ENCODE results near the gene PRPF18. TPM values are rescaled to one million over a fixed set of nuclear protein-coding genes. Genes with fewer than 3 reads are reported as not detected.
A peak's percentile ranks its signal among the peaks of the same experiment; 100 is the strongest.

PRPF18 gene
- total RNA-seq, 1 donor from 2014 or later, result 29.6 TPM

GRCh38 chr10:13604357-13605040 lies 17.7 kb downstream of the PRPF18 start:
- DNase-seq (ENCODE audit: low read depth, low spot score), result no peak

GRCh38 chr10:13608246-13608853 lies 21.6 kb downstream of the PRPF18 start:
- no peak for DNase-seq (ENCODE audit: low read depth, low spot score)

DNA sequence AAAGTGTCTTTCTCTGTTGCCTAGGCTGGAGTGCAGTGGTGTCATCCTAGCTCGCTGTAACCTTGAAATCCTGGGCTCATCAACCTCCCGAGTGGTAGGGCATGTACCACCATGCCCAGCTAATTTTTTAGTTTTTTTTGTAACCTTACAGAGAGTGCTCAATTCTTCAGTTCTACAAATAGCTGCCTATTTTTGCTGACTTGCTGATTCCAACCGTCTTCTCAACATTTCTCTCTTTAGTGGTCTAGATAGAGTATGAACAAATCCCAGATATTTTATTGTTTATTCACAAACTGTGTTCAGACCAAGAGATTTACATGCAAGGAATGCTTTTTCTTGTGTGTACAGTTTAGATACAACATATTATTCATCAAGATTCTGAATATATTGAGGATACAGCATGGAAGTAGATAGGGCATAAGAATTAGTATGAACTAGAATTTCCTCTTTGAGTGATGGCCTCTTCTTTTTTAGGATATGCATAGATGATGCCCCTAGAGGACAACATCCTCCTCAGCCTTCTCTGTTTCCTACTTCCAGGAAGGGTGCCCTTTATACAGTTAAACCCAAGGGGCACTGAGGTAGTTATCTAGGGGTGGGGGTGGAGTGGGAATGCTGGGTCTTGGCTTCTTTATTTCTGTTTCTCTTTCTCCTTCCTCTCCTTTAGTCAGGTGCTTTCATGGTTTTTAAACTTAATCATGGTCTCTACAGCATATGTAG lies 26.0 kb downstream of the PRPF18 start:
- DNase-seq (ENCODE audit: low read depth, low spot score), result no peak

DNA sequence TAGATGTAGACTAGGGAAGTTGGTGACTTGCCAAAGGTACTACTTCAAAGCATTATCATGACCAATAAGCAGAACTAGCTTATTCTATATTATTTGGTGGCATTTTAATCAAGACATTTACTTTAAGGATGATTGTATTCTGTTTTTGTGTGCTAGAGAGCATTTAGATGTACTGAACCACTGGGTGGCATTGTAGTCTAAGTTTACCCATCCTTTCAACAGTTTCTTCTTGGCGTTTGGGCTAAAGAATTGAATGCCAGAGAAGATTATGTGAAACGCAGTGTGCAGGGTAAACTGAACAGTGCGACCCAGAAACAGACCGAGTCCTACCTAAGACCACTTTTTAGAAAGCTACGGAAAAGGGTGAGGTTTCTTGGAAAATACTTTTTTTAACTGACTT lies 26.8 kb downstream of the PRPF18 start:
- no peak for DNase-seq (ENCODE audit: low read depth, low spot score)

DNA sequence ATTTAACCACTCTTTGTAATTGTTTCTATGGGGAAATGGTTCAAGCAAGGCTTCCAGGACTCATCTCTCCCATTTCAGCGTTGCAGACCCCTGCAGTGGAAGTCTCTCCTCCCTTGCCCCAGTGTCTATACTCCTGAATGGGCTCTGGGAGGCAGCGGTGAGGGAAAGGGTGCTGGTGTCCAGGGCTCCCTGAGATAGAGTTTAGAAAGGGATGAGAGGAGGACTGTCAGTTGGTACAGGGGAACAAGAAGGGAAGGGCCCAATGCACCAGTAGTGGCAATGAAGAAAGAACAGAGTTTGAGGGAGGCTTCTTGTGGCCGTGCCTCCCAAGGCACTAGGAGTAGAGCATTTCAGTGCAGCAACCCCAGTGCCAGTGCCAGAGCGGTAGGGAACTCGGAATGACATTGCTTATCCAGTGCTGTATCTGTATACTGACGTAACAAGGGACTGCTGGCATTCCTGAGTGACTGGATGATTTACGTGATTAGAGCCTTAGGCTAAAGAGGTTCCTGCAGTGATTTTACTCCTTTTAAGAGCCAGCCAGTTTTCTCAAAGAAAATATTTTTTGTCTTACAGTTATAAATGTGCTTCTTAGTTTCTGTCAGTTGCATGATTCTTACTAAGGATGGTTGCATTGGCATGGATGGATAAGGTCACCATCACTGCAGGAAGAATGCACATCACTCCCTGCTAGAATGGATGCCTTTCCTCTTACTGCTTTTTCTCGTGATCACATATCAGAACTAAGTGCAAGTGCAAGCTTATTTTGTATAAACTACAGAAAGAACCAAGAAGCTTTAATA lies 28.0 kb downstream of the PRPF18 start:
- no peak for DNase-seq (ENCODE audit: low read depth, low spot score)

DNA sequence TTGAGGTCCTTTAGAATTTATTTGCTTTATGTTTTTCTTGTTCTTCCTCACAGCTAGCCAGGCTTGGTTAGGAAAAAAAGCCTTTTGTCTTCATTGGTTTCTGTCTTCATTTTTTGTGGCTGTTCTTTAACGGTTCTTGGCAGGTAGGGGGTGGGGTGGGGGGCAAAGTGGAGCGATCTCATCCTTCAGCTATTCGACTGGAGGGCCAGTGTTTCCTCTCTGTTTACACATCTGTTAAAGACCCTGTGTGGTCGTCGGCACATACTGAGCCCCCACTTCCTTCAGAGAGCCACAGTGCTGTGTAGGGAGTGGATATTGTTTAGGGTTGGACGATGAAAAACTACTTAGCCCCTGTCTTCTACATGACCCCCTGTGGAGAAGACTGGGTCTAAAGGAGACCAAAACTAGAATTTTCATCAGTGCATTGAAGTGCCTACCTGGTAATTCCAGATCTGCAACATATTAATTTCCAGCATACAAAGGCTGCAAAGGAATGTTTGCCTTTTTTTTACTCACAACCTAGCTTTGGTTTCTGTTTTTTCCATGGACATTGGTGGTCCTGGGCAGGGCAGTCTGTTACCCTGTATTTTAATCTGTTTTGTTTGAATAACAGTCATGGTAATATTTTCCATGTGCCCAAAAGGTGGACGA lies 29.0 kb downstream of the PRPF18 start:
- DNase-seq (ENCODE audit: low read depth, low spot score), result no peak

DNA sequence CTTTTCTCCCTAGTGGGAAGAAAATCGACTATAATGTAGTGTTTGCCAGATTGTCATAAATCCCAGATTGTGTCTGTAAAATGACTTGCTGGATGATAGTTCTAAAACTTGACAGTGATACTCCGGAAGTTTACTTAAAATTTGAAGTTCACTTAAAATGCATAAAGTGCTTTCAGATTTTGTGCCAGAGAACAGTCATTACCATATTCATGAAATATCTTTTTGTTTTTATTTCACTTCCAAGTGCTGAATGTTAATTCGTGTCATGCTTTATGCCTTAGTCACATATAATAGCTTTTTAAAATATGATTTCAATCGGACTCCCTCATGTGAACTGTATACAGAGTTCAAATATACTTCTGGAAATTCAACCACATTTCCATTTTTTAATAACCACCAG lies 30.4 kb downstream of the PRPF18 start:
- no peak for DNase-seq (ENCODE audit: low read depth, low spot score)

DNA sequence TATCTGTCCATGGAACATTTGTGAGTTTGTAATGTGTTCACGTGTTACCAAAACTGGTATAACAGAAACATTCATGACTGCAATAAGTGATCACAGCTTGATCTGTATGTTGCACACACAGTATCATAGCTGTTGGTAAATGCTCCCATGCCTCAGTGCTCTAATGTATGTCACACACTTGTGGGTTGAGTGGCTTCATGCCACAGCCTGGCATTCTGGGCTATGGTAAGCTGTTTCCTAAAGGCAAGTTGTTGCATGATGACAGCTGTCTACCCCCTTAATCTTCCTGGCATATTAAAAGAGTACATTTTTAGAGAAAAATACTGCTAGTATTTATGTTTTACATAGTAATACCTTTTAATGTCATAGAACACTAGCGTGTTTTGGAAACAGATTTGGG lies 35.2 kb downstream of the PRPF18 start:
- no peak for DNase-seq (ENCODE audit: low read depth, low spot score)

- DNase-seq (ENCODE audit: low read depth, low spot score), result no peak
These were observed 37.9 kb downstream of the PRPF18 start for GRCh38 chr10:13624630-13625029.

GRCh38 chr10:13627459-13628310 lies 40.9 kb downstream of the PRPF18 start:
- DNase-seq (ENCODE audit: low read depth, low spot score), result no peak

GRCh38 chr10:13628661-13629060 lies 41.9 kb downstream of the PRPF18 start:
- no peak for DNase-seq (ENCODE audit: low read depth, low spot score)

- no peak for DNase-seq (ENCODE audit: low read depth, low spot score)
These were observed 42.4 kb downstream of the PRPF18 start for GRCh38 chr10:13629116-13629515.

GRCh38 chr10:13630231-13630630 lies 43.5 kb downstream of the PRPF18 start:
- DNase-seq (ENCODE audit: low read depth, low spot score), result no peak

DNA sequence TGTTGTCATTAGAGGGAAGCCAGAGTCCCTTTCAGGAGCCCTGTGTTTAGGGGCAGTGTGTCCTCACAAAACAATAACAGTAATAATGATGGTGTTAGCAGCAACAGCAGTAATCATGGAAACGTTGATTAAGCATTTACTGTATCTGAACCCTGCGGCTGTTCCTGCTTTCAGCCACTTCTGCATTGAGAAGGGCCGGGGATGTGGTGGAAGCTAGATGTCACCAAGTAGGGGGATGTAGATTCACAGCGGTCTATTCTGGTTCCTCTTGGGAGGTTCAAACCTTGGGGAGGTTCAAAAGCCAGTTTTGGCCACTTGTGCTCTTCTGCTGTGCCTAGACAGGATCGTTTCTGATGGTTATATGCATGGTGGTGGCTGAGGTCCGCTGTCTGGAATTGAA lies 44.8 kb downstream of the PRPF18 start:
- no peak for DNase-seq (ENCODE audit: low read depth, low spot score)

GRCh38 chr10:13632440-13632839 lies 45.7 kb downstream of the PRPF18 start:
- no peak for DNase-seq (ENCODE audit: low read depth, low spot score)

DNA sequence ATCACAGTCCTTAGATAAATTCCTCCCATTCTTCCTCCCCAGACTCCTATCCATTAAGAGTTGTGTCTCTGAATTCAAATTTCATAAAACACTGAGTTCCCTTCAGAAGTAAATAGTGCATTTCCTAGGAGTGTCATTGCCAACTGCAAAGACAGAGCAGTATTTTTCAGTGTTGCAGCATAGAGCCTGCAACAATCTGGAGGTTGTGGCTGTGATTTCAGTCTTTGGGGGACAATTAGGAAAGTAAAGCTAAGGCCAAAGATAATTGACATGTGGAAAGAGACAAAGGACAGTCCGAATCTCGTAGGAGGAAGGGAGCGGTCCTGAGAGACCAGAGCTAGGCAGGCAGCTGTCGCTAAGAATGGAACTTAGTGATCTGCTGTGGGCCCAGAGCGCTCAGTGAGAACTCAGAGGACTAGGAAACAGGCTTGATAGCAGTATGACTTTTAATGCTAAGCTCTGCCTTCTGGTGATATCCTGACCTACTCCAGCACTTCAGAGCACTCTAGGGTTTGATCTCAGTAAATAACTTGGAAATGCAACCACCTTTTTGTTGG lies 46.2 kb downstream of the PRPF18 start:
- no peak for DNase-seq (ENCODE audit: low read depth, low spot score)

DNA sequence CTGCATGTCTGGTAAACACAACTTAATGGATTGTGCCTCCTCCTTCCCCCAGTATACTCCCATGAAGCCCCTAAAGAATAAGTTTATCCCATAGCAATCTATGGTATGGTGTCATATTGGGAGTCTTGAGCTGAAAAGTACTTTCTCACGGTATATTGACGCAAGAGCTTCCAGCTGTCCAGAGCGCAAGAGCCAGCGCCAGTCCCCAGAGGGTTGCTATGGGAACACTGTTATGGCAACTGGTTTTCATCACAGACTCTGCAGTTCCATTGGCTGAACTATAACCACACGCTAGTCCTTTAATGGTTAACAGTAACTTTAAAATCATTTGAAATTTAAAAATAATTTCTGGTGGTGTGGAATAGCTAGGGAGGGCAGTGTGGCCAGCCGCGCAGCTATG lies 46.9 kb downstream of the PRPF18 start:
- DNase-seq (ENCODE audit: low read depth, low spot score), result no peak

GRCh38 chr10:13634207-13634606 lies 47.4 kb downstream of the PRPF18 start:
- DNase-seq (ENCODE audit: low read depth, low spot score), result no peak

GRCh38 chr10:13636776-13637175 lies 50.0 kb downstream of the PRPF18 start:
- no peak for DNase-seq (ENCODE audit: low read depth, low spot score)

DNA sequence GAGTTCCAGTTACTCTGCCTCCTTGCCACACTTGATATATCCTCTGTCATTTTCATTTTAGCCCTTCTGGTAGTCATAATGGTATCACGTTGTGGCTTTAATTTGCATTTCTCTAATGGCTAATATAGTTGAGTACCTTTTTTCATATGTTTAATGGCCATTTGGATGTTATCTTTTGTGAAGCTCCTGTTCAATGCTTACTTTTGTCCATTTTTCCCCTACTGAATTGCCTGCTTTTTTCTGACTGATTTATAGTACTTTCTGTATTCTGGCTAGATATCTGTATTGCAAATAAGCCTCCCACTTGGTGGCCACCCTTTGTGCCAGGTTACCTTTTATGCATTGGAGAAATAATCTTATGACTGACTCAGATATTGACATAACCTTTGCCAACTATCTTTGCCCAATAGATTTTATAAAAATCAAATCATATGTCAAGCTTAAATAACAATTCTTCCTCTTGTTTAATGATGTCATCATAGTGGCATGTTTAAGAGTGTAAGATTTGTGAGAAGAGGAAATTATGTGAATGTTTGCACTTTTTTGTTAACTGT lies 50.6 kb downstream of the PRPF18 start:
- peak; percentile 22 for DNase-seq (ENCODE audit: low read depth, low spot score)

All from pulmonary artery endothelial cell (primary cell).